ENCODE results near the gene BAK1.

- no peak for TF ChIP-seq CTCF (IDR thresholded peaks at IDR 0.05)
- no peak for TF ChIP-seq POLR2A (IDR thresholded peaks at IDR 0.05)
Observed at GRCh38 chr6:33622456-33623431, 42.7 kb upstream of the BAK1 start.
